SK-N-SH (cell line): ENCODE results near the gene CLASP1. TPM values are rescaled to one million over a fixed set of nuclear protein-coding genes. Genes with fewer than 3 reads are reported as not detected.

Experiments used
- CTCF ChIA-PET: fragments of 300-600, 350-600 bp; formaldehyde crosslinking; extraction: SDS; loops from one replicate; lab custom pipeline; 2021; lab: Yijun Ruan, JAX
- POLR2A ChIA-PET: fragments of 350-600 bp; sonication (Branson Sonifier 250); formaldehyde crosslinking; extraction: SDS; loops from one replicate; lab custom pipeline; 2020; ENCODE audit warnings: antibody characterized with exemption, inconsistent platforms; lab: Yijun Ruan, JAX
- DNase-seq: peaks from one replicate; pipeline ENCODE4 v3.0.0; 2012
- H2AFZ ChIP-seq: fragments of 200-600 bp; sonication (generic); 2 replicates; pipeline ENCODE4 v1.8.1; 2016; ENCODE audit warnings: antibody characterized with exemption, mild to moderate bottlenecking, low read depth
- H3F3A ChIP-seq: fragments of 200-600 bp; sonication (generic); replicated peaks from 2 replicates; pipeline ENCODE3; 2016; ENCODE audit warnings: antibody characterized with exemption, mild to moderate bottlenecking; ENCODE audit not compliant: insufficient read depth
- H3K27ac ChIP-seq, 2 experiments: fragments of 200-500 bp in 1 of 2; fragments of 200-600 bp in 1 of 2; sonication (Bioruptor generic) in 1 of 2; sonication (generic), shearing (Covaris generic) in 1 of 2; 2 replicates each; pipeline versions ENCODE4 v1.5.1 to v1.6.1; 2014 to 2016; ENCODE audit warnings: low read depth in 2 of 2, inconsistent platforms in 1 of 2, low read length in 1 of 2, mild to moderate bottlenecking in 1 of 2, mixed read lengths in 1 of 2
- H3K27me3 ChIP-seq: fragments of 200-600 bp; sonication (generic), shearing (Covaris generic); 2 replicates; pipeline ENCODE4 v1.6.1; 2016; ENCODE audit warnings: mixed run types; ENCODE audit not compliant: insufficient read depth
- H3K36me3 ChIP-seq, 2 experiments: fragments of 200-500 bp in 1 of 2; fragments of 200-600 bp in 1 of 2; sonication (Bioruptor generic) in 1 of 2; sonication (generic) in 1 of 2; replicated peaks in 1 of 2; 2 replicates each; pipeline versions ENCODE3 to v1.5.1; 2014 to 2016; ENCODE audit warnings: low read length in 1 of 2, mild to moderate bottlenecking in 1 of 2; ENCODE audit not compliant: insufficient read depth in 2 of 2, control insufficient read depth in 1 of 2
- H3K4me1 ChIP-seq, 2 experiments: fragments of 200-500 bp in 1 of 2; fragments of 200-600 bp in 1 of 2; sonication (Bioruptor generic) in 1 of 2; sonication (generic), shearing (Covaris generic) in 1 of 2; 2 replicates each; pipeline versions ENCODE4 v1.5.1 to v1.6.1; 2014 to 2016; ENCODE audit warnings: low read depth in 1 of 2, low read length in 1 of 2, mixed run types in 1 of 2; ENCODE audit not compliant: insufficient read depth in 2 of 2, control insufficient read depth in 1 of 2
- H3K4me2 ChIP-seq: fragments of 200-600 bp; sonication (generic), shearing (Covaris generic); 2 replicates; pipeline ENCODE4 v1.6.1; 2017; ENCODE audit warnings: mixed run types
- H3K4me3 ChIP-seq, 2 experiments: fragments of 200-500 bp in 1 of 2; fragments of 200-600 bp in 1 of 2; sonication (Bioruptor generic) in 1 of 2; sonication (generic), shearing (Covaris generic) in 1 of 2; 2 replicates each; pipeline versions ENCODE4 v1.5.1 to v1.8.1; 2014 to 2016; ENCODE audit warnings: low read depth in 2 of 2, inconsistent platforms in 1 of 2, low read length in 1 of 2, mild to moderate bottlenecking in 1 of 2, mixed read lengths in 1 of 2, moderate library complexity in 1 of 2
- H3K79me2 ChIP-seq: fragments of 200-600 bp; sonication (generic); 2 replicates; pipeline ENCODE4 v1.8.1; 2017; ENCODE audit warnings: mild to moderate bottlenecking; ENCODE audit not compliant: insufficient read depth
- H3K9ac ChIP-seq: fragments of 200-600 bp; sonication (generic); 2 replicates; pipeline ENCODE4 v1.6.1; 2017; ENCODE audit warnings: mixed run types
- H3K9me2 ChIP-seq: fragments of 200-600 bp; sonication (generic); 2 replicates; pipeline ENCODE4 v1.6.1; 2017; ENCODE audit warnings: mixed run types
- H3K9me3 ChIP-seq: fragments of 200-600 bp; sonication (generic); 2 replicates; pipeline ENCODE4 v1.6.1; 2017; ENCODE audit warnings: mixed run types, mild to moderate bottlenecking, moderate library complexity
- H4K20me1 ChIP-seq: fragments of 200-600 bp; sonication (generic); 2 replicates; pipeline ENCODE4 v1.6.1; 2017; ENCODE audit warnings: mild to moderate bottlenecking, mixed run types; ENCODE audit not compliant: insufficient read depth
- CHD2 ChIP-seq: fragments of 150-350 bp; IDR thresholded peaks from 2 replicates; pipeline ENCODE4 v1.6.1; 2018; ENCODE audit warnings: low read length; ENCODE audit not compliant: partially characterized antibody
- ELF1 ChIP-seq: IDR thresholded peaks from 2 replicates; pipeline ENCODE4 v1.4.0; 2012
- EP300 ChIP-seq, 2 experiments: IDR thresholded peaks; 2 replicates each; pipeline versions ENCODE4 v1.4.0 to v1.6.1; 2012; ENCODE audit warnings: borderline replicate concordance in 1 of 2, low read depth in 1 of 2, low read length in 1 of 2
- EZH2phosphoT487 ChIP-seq: fragments of 200-600 bp; sonication (generic); IDR thresholded peaks from 2 replicates; pipeline ENCODE4 v1.6.1; 2017; ENCODE audit warnings: low read depth, mixed run types, mild to moderate bottlenecking, antibody characterized with exemption, moderate library complexity, borderline replicate concordance
- FOXJ3 ChIP-seq: sonication (generic); formaldehyde crosslinking; IDR thresholded peaks from 2 replicates; pipeline ENCODE4 v1.5.1; 2020; ENCODE audit warnings: mild to moderate bottlenecking, missing genetic modification reagents
- FOXM1 ChIP-seq: IDR thresholded peaks from 2 replicates; pipeline ENCODE4 v1.4.0; 2012; ENCODE audit warnings: low read depth, mild to moderate bottlenecking
- GABPA ChIP-seq: IDR thresholded peaks from 2 replicates; pipeline ENCODE4 v1.4.0; 2012; ENCODE audit warnings: low read depth, mild to moderate bottlenecking
- GATA2 ChIP-seq: sonication (generic); formaldehyde crosslinking; IDR thresholded peaks from 2 replicates; pipeline ENCODE4 v1.5.0; 2020; ENCODE audit warnings: mild to moderate bottlenecking, missing genetic modification reagents
- JUND ChIP-seq: IDR thresholded peaks from 2 replicates; pipeline ENCODE4 v1.4.0; 2012
- MEF2A ChIP-seq: IDR thresholded peaks from 2 replicates; pipeline ENCODE4 v1.4.0; 2012; ENCODE audit warnings: low read depth, borderline replicate concordance
- NRF1 ChIP-seq: IDR thresholded peaks from 2 replicates; pipeline ENCODE4 v1.6.1; 2012; ENCODE audit warnings: low read depth, mild to moderate bottlenecking, low read length
- POLR2AphosphoS5 ChIP-seq: IDR thresholded peaks from 2 replicates; pipeline ENCODE4 v1.6.1; 2012; ENCODE audit warnings: low read depth, low read length
- RAD21 ChIP-seq: IDR thresholded peaks from 2 replicates; pipeline ENCODE4 v1.6.1; 2012; ENCODE audit warnings: mild to moderate bottlenecking, low read length
- RCOR1 ChIP-seq: fragments of 150-350 bp; IDR thresholded peaks from 2 replicates; pipeline ENCODE4 v1.6.1; 2017; ENCODE audit warnings: antibody characterized with exemption, low read length
- RFX5 ChIP-seq: IDR thresholded peaks from 2 replicates; pipeline ENCODE4 v1.6.1; 2012; ENCODE audit warnings: mild to moderate bottlenecking, improper control_type of control experiment, low read length
- RXRA ChIP-seq: IDR thresholded peaks from 2 replicates; pipeline ENCODE4 v1.4.0; 2012; ENCODE audit warnings: low read depth, mild to moderate bottlenecking, borderline replicate concordance
- SIN3A ChIP-seq: IDR thresholded peaks from 2 replicates; pipeline ENCODE4 v1.6.1; 2012; ENCODE audit warnings: low read depth, mild to moderate bottlenecking, low read length, moderate library complexity, borderline replicate concordance
- SMC3 ChIP-seq: IDR thresholded peaks from 2 replicates; pipeline ENCODE4 v1.6.1; 2012; ENCODE audit warnings: low read depth, low read length, improper control_type of control experiment
- TCF12 ChIP-seq: IDR thresholded peaks from 2 replicates; pipeline ENCODE4 v1.4.0; 2012
- TEAD4 ChIP-seq: IDR thresholded peaks from 2 replicates; pipeline ENCODE4 v1.4.0; 2012; ENCODE audit warnings: mild to moderate bottlenecking, borderline replicate concordance; ENCODE audit not compliant: insufficient read depth
- YY1 ChIP-seq: IDR thresholded peaks from 2 replicates; pipeline ENCODE4 v1.4.0; 2012; ENCODE audit warnings: low read depth, mild to moderate bottlenecking
- WGBS: methylation state at CpG from one replicate; pipeline ENCODE4 v1.1.6; 2017; ENCODE audit warnings: low lambda C conversion rate; 5-methylcytosine and 5-hydroxymethylcytosine counted together
- polyA plus RNA-seq, 3 experiments: library from polyadenylated mRNA; depleted of rRNA; stranded (reverse); fragments of >200 nt; gene quantifications; 2 replicates each; pipeline ENCODE4 v1.2.3, GENCODE V29; 2012
- TF ChIP-seq, protein P1 (sequence below): IDR thresholded peaks from 2 replicates; pipeline ENCODE4; 2012
- TF ChIP-seq, protein P2 (sequence below): fragments of 150-350 bp; IDR thresholded peaks from 2 replicates; pipeline ENCODE4 v1.6.1; 2017; ENCODE audit warnings: antibody characterized with exemption, low read length, low read depth, borderline replicate concordance
- TF ChIP-seq, protein P3 (sequence below): fragments of 200-600 bp; sonication (generic); IDR thresholded peaks from 2 replicates; pipeline ENCODE4 v1.6.1; 2017; ENCODE audit warnings: antibody characterized with exemption, mild to moderate bottlenecking, moderate library complexity
- TF ChIP-seq, protein P4 (sequence below): IDR thresholded peaks from 2 replicates; pipeline ENCODE4 v1.4.0; 2012; ENCODE audit warnings: low read depth

The CLASP1 gene
- polyA plus RNA-seq, 1 of the 3 experiments (the other 2 are of a cell fraction): 4.9 TPM

DNA sequence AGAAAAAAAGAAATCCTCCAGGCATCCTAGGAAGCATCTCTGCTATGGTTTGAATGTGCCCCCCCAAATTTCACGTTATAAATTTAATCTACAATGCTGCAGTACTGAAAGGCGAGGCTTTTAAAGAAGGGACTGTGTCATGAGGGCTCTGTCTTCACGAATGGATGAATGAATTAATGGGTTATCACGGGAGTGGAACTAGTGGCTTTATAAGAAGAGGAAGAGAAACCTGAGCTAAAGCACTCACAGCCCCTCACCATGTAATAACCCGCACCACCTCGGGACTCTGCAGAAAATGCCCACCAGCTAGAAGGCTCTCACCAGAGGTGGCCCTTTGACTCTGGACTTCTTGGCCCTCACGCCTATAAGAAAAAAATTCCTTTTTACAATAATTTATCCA, 90.9 kb downstream of the CLASP1 start:
- Histone ChIP-seq H3K9me2 (no peaks in the 10 kb centered on the region), H4K20me1 (peaks cover 21% of the 10 kb centered on the region)
- POLR2A ChIA-PET: no interaction called here

DNA sequence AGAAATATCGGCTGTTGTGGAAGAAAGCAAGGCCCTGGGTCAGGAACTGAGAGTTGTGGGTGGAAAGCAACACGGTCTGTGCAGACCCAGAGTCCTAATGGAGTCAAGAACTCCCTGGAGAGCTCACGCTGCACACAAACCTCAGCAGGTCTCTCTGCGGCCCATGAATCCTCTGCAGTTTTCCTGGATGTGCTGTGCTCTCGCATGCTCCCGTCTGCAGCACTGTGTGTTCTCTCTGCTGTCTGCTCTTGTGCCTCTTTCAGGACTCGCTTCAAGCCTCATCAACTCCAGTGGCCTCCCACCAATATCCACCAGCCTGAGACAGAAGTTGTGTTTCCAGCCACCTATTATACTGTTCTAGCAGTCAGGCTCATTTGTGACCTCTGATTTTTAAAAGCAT, 94.3 kb downstream of the CLASP1 start:
- H3K4me1 ChIP-seq: no peaks in the 10 kb centered on the region
- ChIA-PET CTCF (no interaction called here), POLR2A (interaction anchor here (0.6 kb wide), 1 partner anchor 11 kb away, joined by 4 read pairs; no protein-coding TSS in a partner anchor)
- no peaks in the 10 kb centered on the region for H3K9me2 ChIP-seq
- H3K79me2 ChIP-seq: peaks cover 83% of the 10 kb centered on the region
- no peak overlapping the region for H3K27ac ChIP-seq
- WGBS: 96% methylated on average over 7 of the region's 7 CpGs
- no peaks in the 10 kb centered on the region for H3K36me3 ChIP-seq
- no peak for DNase-seq
- no peak overlapping the region for H3K4me2 ChIP-seq
- no peak overlapping the region for H3K9ac ChIP-seq
- H3K9me3 ChIP-seq: no peaks in the 10 kb centered on the region
- no peaks in the 10 kb centered on the region for H4K20me1 ChIP-seq
- H3K27me3 ChIP-seq: no peaks in the 10 kb centered on the region
- no peak overlapping the region for H2AFZ ChIP-seq
- H3F3A ChIP-seq: peaks cover 3% of the 10 kb centered on the region
- H3K4me3 ChIP-seq: no peak overlapping the region
- no peak for TF ChIP-seq CHD2
- no peak for TF ChIP-seq YY1
- no peak for TF ChIP-seq TCF12
- TF ChIP-seq RFX5: no peak
- TF ChIP-seq FOXM1: no peak
- TF ChIP-seq FOXJ3 (CRISPR knock-in tag): no peak
- no peak for TF ChIP-seq TEAD4
- no peak for TF ChIP-seq NRF1
- TF ChIP-seq ELF1: no peak
- TF ChIP-seq, protein P1, sequence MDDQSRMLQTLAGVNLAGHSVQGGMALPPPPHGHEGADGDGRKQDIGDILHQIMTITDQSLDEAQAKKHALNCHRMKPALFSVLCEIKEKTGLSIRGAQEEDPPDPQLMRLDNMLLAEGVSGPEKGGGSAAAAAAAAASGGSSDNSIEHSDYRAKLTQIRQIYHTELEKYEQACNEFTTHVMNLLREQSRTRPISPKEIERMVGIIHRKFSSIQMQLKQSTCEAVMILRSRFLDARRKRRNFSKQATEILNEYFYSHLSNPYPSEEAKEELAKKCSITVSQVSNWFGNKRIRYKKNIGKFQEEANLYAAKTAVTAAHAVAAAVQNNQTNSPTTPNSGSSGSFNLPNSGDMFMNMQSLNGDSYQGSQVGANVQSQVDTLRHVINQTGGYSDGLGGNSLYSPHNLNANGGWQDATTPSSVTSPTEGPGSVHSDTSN: no peak
- no peak for TF ChIP-seq MEF2A
- no peak for TF ChIP-seq RAD21
- no peak for TF ChIP-seq EP300 (IDR thresholded peaks at IDR 0.05; ENCODE audit: borderline replicate concordance in 1 of 2, low read depth in 1 of 2, low read length in 1 of 2)
- TF ChIP-seq EZH2phosphoT487: no peak
- TF ChIP-seq JUND: no peak
- TF ChIP-seq, protein P2, sequence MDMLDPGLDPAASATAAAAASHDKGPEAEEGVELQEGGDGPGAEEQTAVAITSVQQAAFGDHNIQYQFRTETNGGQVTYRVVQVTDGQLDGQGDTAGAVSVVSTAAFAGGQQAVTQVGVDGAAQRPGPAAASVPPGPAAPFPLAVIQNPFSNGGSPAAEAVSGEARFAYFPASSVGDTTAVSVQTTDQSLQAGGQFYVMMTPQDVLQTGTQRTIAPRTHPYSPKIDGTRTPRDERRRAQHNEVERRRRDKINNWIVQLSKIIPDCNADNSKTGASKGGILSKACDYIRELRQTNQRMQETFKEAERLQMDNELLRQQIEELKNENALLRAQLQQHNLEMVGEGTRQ: no peak
- no peak for TF ChIP-seq RXRA

More for the DNA sequence above, 90.9 kb downstream of the CLASP1 start:
- Histone ChIP-seq H3K9me3 (no peaks in the 10 kb centered on the region), H2AFZ (no peak overlapping the region), H3K4me3 (no peak overlapping the region), H3K4me2 (no peak overlapping the region), H3K4me1 (peaks cover 3 to 19% of the 10 kb centered on the region in 2 experiments; a peak in 3 of 4 replicates), H3K27ac (no peak overlapping the region), H3F3A (peaks cover 28% of the 10 kb centered on the region), H3K27me3 (no peaks in the 10 kb centered on the region), H3K9ac (no peak overlapping the region), H3K36me3 (no peaks in the 10 kb centered on the region), H3K79me2 (peaks cover 65% of the 10 kb centered on the region)
- WGBS: 92% methylated on average over 7 of the region's 7 CpGs
- TF ChIP-seq POLR2AphosphoS5 (no peak), FOXJ3 (CRISPR knock-in tag) (no peak), RXRA (no peak), TEAD4 (no peak), GABPA (no peak), CHD2 (no peak), EP300 (IDR thresholded peaks at IDR 0.05; ENCODE audit: borderline replicate concordance in 1 of 2, low read depth in 1 of 2, low read length in 1 of 2) (no peak), GATA2 (CRISPR knock-in tag) (no peak), RAD21 (no peak), YY1 (no peak), SMC3 (no peak), RCOR1 (no peak), ELF1 (no peak), SIN3A (no peak)
- TF ChIP-seq, protein P3, sequence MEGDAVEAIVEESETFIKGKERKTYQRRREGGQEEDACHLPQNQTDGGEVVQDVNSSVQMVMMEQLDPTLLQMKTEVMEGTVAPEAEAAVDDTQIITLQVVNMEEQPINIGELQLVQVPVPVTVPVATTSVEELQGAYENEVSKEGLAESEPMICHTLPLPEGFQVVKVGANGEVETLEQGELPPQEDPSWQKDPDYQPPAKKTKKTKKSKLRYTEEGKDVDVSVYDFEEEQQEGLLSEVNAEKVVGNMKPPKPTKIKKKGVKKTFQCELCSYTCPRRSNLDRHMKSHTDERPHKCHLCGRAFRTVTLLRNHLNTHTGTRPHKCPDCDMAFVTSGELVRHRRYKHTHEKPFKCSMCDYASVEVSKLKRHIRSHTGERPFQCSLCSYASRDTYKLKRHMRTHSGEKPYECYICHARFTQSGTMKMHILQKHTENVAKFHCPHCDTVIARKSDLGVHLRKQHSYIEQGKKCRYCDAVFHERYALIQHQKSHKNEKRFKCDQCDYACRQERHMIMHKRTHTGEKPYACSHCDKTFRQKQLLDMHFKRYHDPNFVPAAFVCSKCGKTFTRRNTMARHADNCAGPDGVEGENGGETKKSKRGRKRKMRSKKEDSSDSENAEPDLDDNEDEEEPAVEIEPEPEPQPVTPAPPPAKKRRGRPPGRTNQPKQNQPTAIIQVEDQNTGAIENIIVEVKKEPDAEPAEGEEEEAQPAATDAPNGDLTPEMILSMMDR: no peak
- TF ChIP-seq, protein P4, sequence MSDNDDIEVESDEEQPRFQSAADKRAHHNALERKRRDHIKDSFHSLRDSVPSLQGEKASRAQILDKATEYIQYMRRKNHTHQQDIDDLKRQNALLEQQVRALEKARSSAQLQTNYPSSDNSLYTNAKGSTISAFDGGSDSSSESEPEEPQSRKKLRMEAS: no peak
- CTCF ChIA-PET: interaction anchor here (0.8 kb wide), 1 partner anchor 131 kb away, joined by 3 read pairs; no protein-coding TSS in a partner anchor
- no peak for DNase-seq
